K562 (cell line): ENCODE measurements around the gene SHE. TPM values are rescaled to one million over a fixed set of nuclear protein-coding genes. Genes with fewer than 3 reads are reported as not detected.

Source experiments
- ATAC-seq: fragments of 200-7000 bp; cut with Tn5 transposase; 3 replicates; pipeline ENCODE4 v1.9.1; 2020; ENCODE audit warnings: moderate library complexity
- BruUV-seq: library from RNA; stranded (reverse); fragments of 400-500 nt; replicated peaks from 2 replicates; lab custom pipeline; 2021; lab: Mats Ljungman, UMichigan
- CTCF ChIA-PET: fragments of 300-600 bp; formaldehyde crosslinking; extraction: SDS; loops from one replicate; lab custom pipeline; 2021; ENCODE audit warnings: low intra/inter-chr PET ratio; lab: Yijun Ruan, JAX
- POLR2A ChIA-PET: fragments of 300-600, 350-650 bp; sonication (Branson Sonifier 250); formaldehyde crosslinking; extraction: SDS; loops from one replicate; lab custom pipeline; 2021; ENCODE audit warnings: antibody characterized with exemption, inconsistent platforms; lab: Yijun Ruan, JAX
- DNase-seq, 4 experiments: peaks; one replicate each; pipeline versions ENCODE4 v3.0.0 to v3.0.0-alpha.2; 2011 to 2018; ENCODE audit warnings: low spot score in 3 of 4, mixed read lengths in 3 of 4; ENCODE audit errors: extremely low read depth in 1 of 4
- FAIRE-seq: peaks from 2 replicates; lab custom pipeline; 2011; peaks lifted over from hg19 to GRCh38; lab: Jason Lieb, UNC
- H2AFZ ChIP-seq: 2 replicates; pipeline ENCODE4 v1.6.0; 2011; ENCODE audit warnings: low read depth, low read length, control low read depth, inconsistent platforms
- H3K27ac ChIP-seq: fragments of 200-600 bp; 3 replicates; pipeline ENCODE4 v1.8.0; 2011; ENCODE audit warnings: low read depth, mild to moderate bottlenecking, control low read depth, inconsistent platforms, low read length, moderate library complexity, mixed read lengths; ENCODE audit errors: extremely low read depth
- H3K27me3 ChIP-seq, 2 experiments: fragments of 300-600 bp in 1 of 2; 2 replicates in 1 of 2; 3 replicates in 1 of 2; pipeline versions ENCODE4 v1.6.0 to v1.8.0; 2011; ENCODE audit warnings: inconsistent platforms in 2 of 2, low read length in 2 of 2, mild to moderate bottlenecking in 1 of 2, mixed read lengths in 1 of 2, moderate library complexity in 1 of 2; ENCODE audit not compliant: control insufficient read depth in 2 of 2, insufficient read depth in 2 of 2
- H3K36me3 ChIP-seq: fragments of 300-600 bp; 3 replicates; pipeline ENCODE4 v1.8.0; 2011; ENCODE audit warnings: mild to moderate bottlenecking, low read length, inconsistent platforms; ENCODE audit not compliant: control insufficient read depth, insufficient read depth
- H3K4me1 ChIP-seq, 2 experiments: fragments of 200-600 bp in 1 of 2; replicated peaks in 1 of 2; 2 replicates in 1 of 2; 3 replicates in 1 of 2; pipeline versions ENCODE4 v1.5.1 to v1.8.0; 2011; ENCODE audit warnings: inconsistent platforms in 2 of 2, low read length in 2 of 2, mild to moderate bottlenecking in 1 of 2, mixed read lengths in 1 of 2, moderate library complexity in 1 of 2; ENCODE audit not compliant: control insufficient read depth in 2 of 2, insufficient read depth in 2 of 2
- H3K4me2 ChIP-seq: 2 replicates; pipeline ENCODE4 v1.6.1; 2011; ENCODE audit warnings: low read length, control low read depth, inconsistent platforms, mixed read lengths; ENCODE audit not compliant: insufficient read depth
- H3K4me3 ChIP-seq: fragments of 200-600 bp; sonication (generic), shearing (Covaris generic); 2 replicates; pipeline ENCODE4 v1.5.1; 2016; ENCODE audit warnings: control low read depth, inconsistent platforms
- H3K79me2 ChIP-seq: fragments of 200-600 bp; 3 replicates; pipeline ENCODE4 v1.8.0; 2011; ENCODE audit warnings: low read length, inconsistent platforms; ENCODE audit not compliant: control insufficient read depth, insufficient read depth
- H3K9ac ChIP-seq, 2 experiments: 2 replicates each; pipeline versions ENCODE4 v1.6.0 to v1.6.1; 2011; ENCODE audit warnings: low read depth in 2 of 2, low read length in 2 of 2, control low read depth in 1 of 2, inconsistent platforms in 1 of 2, mild to moderate bottlenecking in 1 of 2, mixed read lengths in 1 of 2; ENCODE audit not compliant: insufficient read depth in 1 of 2
- H3K9me1 ChIP-seq: one replicate; pipeline ENCODE4 v1.6.0; 2011; ENCODE audit warnings: inconsistent platforms, mild to moderate bottlenecking, low read length, moderate library complexity; ENCODE audit not compliant: control insufficient read depth, insufficient read depth
- H3K9me3 ChIP-seq: replicated peaks from 2 replicates; pipeline ENCODE4 v1.5.1; 2011; ENCODE audit warnings: low read depth, low read length, inconsistent platforms; ENCODE audit not compliant: control insufficient read depth, insufficient read depth
- H4K20me1 ChIP-seq: replicated peaks from 2 replicates; pipeline ENCODE4 v1.6.1; 2011; ENCODE audit warnings: low read length, inconsistent platforms, mixed read lengths; ENCODE audit not compliant: control insufficient read depth, insufficient read depth
- CBX1 ChIP-seq: sonication (generic); IDR thresholded peaks from 2 replicates; pipeline ENCODE4 v1.6.1; 2016; ENCODE audit warnings: antibody characterized with exemption, low read depth, mild to moderate bottlenecking
- CBX8 ChIP-seq: fragments of 200-600 bp; sonication (generic); IDR thresholded peaks from 2 replicates; pipeline ENCODE4 v1.6.1; 2012; ENCODE audit warnings: borderline replicate concordance, mixed run types, low read depth, mild to moderate bottlenecking, moderate library complexity, mixed read lengths, low read length, control low read depth, inconsistent platforms; ENCODE audit not compliant: poor library complexity, severe bottlenecking; ENCODE audit errors: extremely low read depth
- MAFG ChIP-seq: fragments of 450-650 bp; conservative IDR thresholded peaks from 2 replicates; pipeline ENCODE4 v1.6.1; 2016; ENCODE audit warnings: missing genetic modification characterization, missing compliant biosample characterization
- MED1 ChIP-seq: sonication (generic); formaldehyde crosslinking; IDR thresholded peaks from 2 replicates; pipeline ENCODE4 v1.8.1; 2023; ENCODE audit warnings: missing genetic modification reagents, borderline replicate concordance
- MIER1 ChIP-seq: fragments of 450-650 bp; IDR thresholded peaks from 2 replicates; pipeline ENCODE4 v1.6.1; 2016; ENCODE audit warnings: antibody characterized with exemption, mild to moderate bottlenecking, low read depth
- SAFB ChIP-seq: fragments of 200-400 bp; formaldehyde crosslinking; IDR thresholded peaks from 2 replicates; pipeline ENCODE4 v1.6.1; 2017; ENCODE audit warnings: low read depth, low read length, borderline replicate concordance
- TRIM24 ChIP-seq, 2 experiments: fragments of 450-650 bp; IDR thresholded peaks; 2 replicates each; pipeline ENCODE4 v1.6.1; 2016
- ZMIZ1 ChIP-seq, 2 experiments: fragments of 150-350 bp in 1 of 2; IDR thresholded peaks; 2 replicates each; pipeline ENCODE4 v1.6.1; 2012 to 2016; ENCODE audit warnings: low read depth in 2 of 2, low read length in 2 of 2, mild to moderate bottlenecking in 1 of 2, moderate library complexity in 1 of 2
- ZNF133 ChIP-seq: fragments of 250-450 bp; sonication (Bioruptor Pico); IDR thresholded peaks from 2 replicates; pipeline ENCODE4 v1.4.0; 2020; ENCODE audit warnings: mild to moderate bottlenecking
- WGBS: fragments of 100-300 bp; shearing (Covaris generic); methylation state at CpG from one replicate; pipeline ENCODE4 v1.1.6; 2016; ENCODE audit warnings: low coverage, mixed read lengths; ENCODE audit not compliant: insufficient coverage; ENCODE audit errors: missing lambda C conversion rate; 5-methylcytosine and 5-hydroxymethylcytosine counted together
- in situ Hi-C: fragments of 300-500 bp; cut with MboI; formaldehyde crosslinking; loops from 4 replicates; pipeline ENCODE4 v1.15.0; 2018; ENCODE audit warnings: inconsistent platforms, mixed read lengths
- intact Hi-C: fragments of 100-400 bp; cut with micrococcal nuclease; formaldehyde crosslinking; loops from 2 replicates; pipeline ENCODE4 v1.14.2; 2022
- polyA plus RNA-seq, 8 experiments: library from polyadenylated mRNA; depleted of rRNA in 4 of 8; stranded (reverse) in 5 of 8; unstranded in 3 of 8; fragments of >200 nt; fragmentation: Nextera tagmentation in 2 of 8; fragmentation: Illumina TruSeq in 1 of 8; extraction: Ambion mirVana in 2 of 8; extraction: Trizol in 1 of 8; gene quantifications; 2 replicates each; pipeline versions ENCODE4 v1.2.1 to v1.2.3, GENCODE V29; 2011 to 2014; ENCODE audit warnings: inconsistent platforms in 1 of 8, missing spikeins in 1 of 8
- total RNA-seq, 7 experiments: library from RNA; depleted of rRNA in 6 of 7; stranded (reverse); fragments of >200 nt in 6 of 7; fragmentation: Illumina TruSeq in 2 of 7; extraction: Trizol in 2 of 7; gene quantifications; 2 replicates each; pipeline versions ENCODE4 v1.2.1 to v1.2.3, GENCODE V29; 2011 to 2021; ENCODE audit warnings: low replicate concordance in 1 of 7

The SHE gene
- total and polyA plus RNA-seq, 9 of the 15 experiments (the other 6 are each of a cell fraction or from before 2014, with no cell fraction given): 0.01 to 0.05 TPM; not detected in 7

GRCh38 chr1:154514066-154514553 is 11.9 kb upstream of the SHE start (continued):
- TF ChIP-seq CBX8 (peak; percentile 94), MAFG (0 out of 2 replicates have a peak, but pooled peaks have one; percentile 14), CBX1 (no peak)

- ChIA-PET CTCF (no interaction called here), POLR2A (interaction anchor here (0.6 to 1.5 kb wide), 2 partner anchors 40 to 899 kb away, joined by 3 read pairs; no protein-coding TSS in a partner anchor)
- Histone ChIP-seq H3K4me1 (no peaks in the 10 kb centered on the region), H4K20me1 (no peaks in the 10 kb centered on the region; the same call in 1 of the 2 replicates), H3K79me2 (no peaks in the 10 kb centered on the region), H3K9me1 (no peaks in the 10 kb centered on the region), H3K27me3 (peaks cover 28 to 55% of the 10 kb centered on the region in 2 experiments), H3K9ac (no peak overlapping the region), H3K36me3 (no peaks in the 10 kb centered on the region), H2AFZ (no peak overlapping the region), H3K4me2 (no peak overlapping the region), H3K4me3 (no peak overlapping the region), H3K9me3 (no peaks in the 10 kb centered on the region), H3K27ac (no peak overlapping the region)
- no peak for TF ChIP-seq ZMIZ1 (IDR thresholded peaks at IDR 0.05; ENCODE audit: low read depth in 2 of 2, low read length in 2 of 2)
- no peak for TF ChIP-seq MIER1
- no peak for TF ChIP-seq TRIM24 (IDR thresholded peaks at IDR 0.05)
- no peak for TF ChIP-seq MED1 (CRISPR knock-in tag)
- TF ChIP-seq ZNF133: no peak
- TF ChIP-seq SAFB: no peak
- intact Hi-C loops (no loop called here), in situ Hi-C loops (no loop called here)
- no peak for DNase-seq
- ATAC-seq: no peak
- BruUV-seq: no TSS peak
- FAIRE-seq: no peak
- WGBS: 4% methylated on average over 3 of the region's 3 CpGs
These were observed 10.5 kb upstream of the SHE start for GRCh38 chr1:154512760-154513159.
